ENCODE results near the gene ST6GALNAC3.

DNA sequence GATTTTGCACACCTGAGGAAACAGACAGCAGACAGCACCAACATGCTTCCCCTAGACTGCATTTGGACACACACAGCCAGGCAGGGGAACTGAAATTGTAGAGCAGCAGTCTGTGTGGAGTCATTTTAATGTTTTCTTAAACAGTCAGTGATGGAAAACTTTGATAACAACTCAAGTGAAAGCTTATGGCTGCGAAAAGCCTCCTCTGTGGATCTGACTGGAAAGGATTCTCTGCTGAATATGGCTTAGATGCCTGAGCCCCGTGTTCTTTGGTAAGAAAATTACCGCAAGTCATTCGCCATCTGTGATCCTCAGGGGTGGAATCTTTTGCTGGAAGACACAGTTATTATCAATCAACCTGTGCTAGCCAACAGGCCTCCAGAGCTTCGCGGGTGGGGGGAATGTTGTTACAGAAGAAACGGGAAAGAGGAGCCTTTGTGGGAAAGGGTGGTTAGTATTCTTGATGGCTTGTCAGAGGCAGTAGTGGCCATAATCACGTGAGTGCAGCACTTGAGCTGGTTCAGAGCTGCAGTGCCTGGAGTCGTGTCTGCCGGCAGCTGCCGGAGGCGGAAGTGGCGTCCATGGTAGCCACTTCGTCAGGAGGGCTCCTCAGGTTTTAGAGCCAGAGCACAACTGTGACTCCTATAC lies 204.7 kb downstream of the ST6GALNAC3 start:
- TF ChIP-seq CTCF (conservative IDR thresholded peaks at IDR 0.05; ENCODE audit: low read length) (no peak), EZH2phosphoT487 (IDR thresholded peaks at IDR 0.05; ENCODE audit: borderline replicate concordance, low read depth, low read length) (no peak)

Data from OCI-LY7 (cell line).